HG02870 (cell line): Measurements from ENCODE around the gene SH3BGRL2.
A peak's percentile ranks its signal among the peaks of the same experiment; 100 is the strongest.

ENCODE experiments used
- ATAC-seq: cut with Tn5 transposase; IDR thresholded peaks from one replicate; pipeline ENCODE4 v1.9.1; 2021; ENCODE audit warnings: mild to moderate bottlenecking, moderate library complexity; ENCODE audit not compliant: unreplicated experiment

Gene SH3BGRL2

GRCh38 chr6:79630883-79631692, at the start of gene SH3BGRL2:
Gene SH3BGRL2, plus strand, starts transcription at chr6:79631329. Its CDS starts 133 bp downstream, at chr6:79631462.
- ATAC-seq, result peak; percentile 82

- no peak for ATAC-seq
Measured at GRCh38 chr6:79584332-79584731, 46.8 kb upstream of the SH3BGRL2 start.

GRCh38 chr6:79586548-79586947, 44.6 kb upstream of the SH3BGRL2 start:
- ATAC-seq, result no peak

- ATAC-seq, result no peak
Measured at GRCh38 chr6:79589701-79590100, 41.4 kb upstream of the SH3BGRL2 start.

- no peak for ATAC-seq
Measured at GRCh38 chr6:79597155-79597554, 34.0 kb upstream of the SH3BGRL2 start.

- no peak for ATAC-seq
Measured at GRCh38 chr6:79598012-79598411, 33.1 kb upstream of the SH3BGRL2 start.

GRCh38 chr6:79599725-79600259, 31.3 kb upstream of the SH3BGRL2 start:
- no peak for ATAC-seq

- ATAC-seq, result no peak
Measured at GRCh38 chr6:79600313-79600712, 30.8 kb upstream of the SH3BGRL2 start.

- ATAC-seq, result no peak
Measured at GRCh38 chr6:79600812-79601609, 30.1 kb upstream of the SH3BGRL2 start.

- ATAC-seq, result no peak
Measured at GRCh38 chr6:79602859-79603258, 28.3 kb upstream of the SH3BGRL2 start.

GRCh38 chr6:79604583-79605037, 26.5 kb upstream of the SH3BGRL2 start:
- no peak for ATAC-seq

- no peak for ATAC-seq
Measured at GRCh38 chr6:79605061-79605460, 26.1 kb upstream of the SH3BGRL2 start.

GRCh38 chr6:79605968-79606764, 25.0 kb upstream of the SH3BGRL2 start:
- no peak for ATAC-seq

- no peak for ATAC-seq
Measured at GRCh38 chr6:79607000-79607399, 24.1 kb upstream of the SH3BGRL2 start.

- ATAC-seq, result no peak
Measured at GRCh38 chr6:79608334-79609224, 22.6 kb upstream of the SH3BGRL2 start.

- ATAC-seq, result no peak
Measured at GRCh38 chr6:79609225-79609595, 21.9 kb upstream of the SH3BGRL2 start.

- no peak for ATAC-seq
Measured at GRCh38 chr6:79610306-79611009, 20.7 kb upstream of the SH3BGRL2 start.

- ATAC-seq, result no peak
Measured at GRCh38 chr6:79612457-79612856, 18.7 kb upstream of the SH3BGRL2 start.

- no peak for ATAC-seq
Measured at GRCh38 chr6:79612918-79613317, 18.2 kb upstream of the SH3BGRL2 start.
